Parietal lobe (tissue), 2 donors: ENCODE measurements around the gene TTC21A. TPM values are rescaled to one million over a fixed set of nuclear protein-coding genes. Genes with fewer than 3 reads are reported as not detected.

ENCODE experiments used
- small RNA-seq: library from RNA; depleted of rRNA; stranded (forward); fragments of <200 nt; gene quantifications from one replicate; pipeline ENCODE3, GENCODE V24; 2014; ENCODE audit warnings: low replicate concordance
- total RNA-seq: library from RNA; depleted of rRNA; stranded (reverse); fragments of >200 nt; gene quantifications from one replicate; pipeline ENCODE4 v1.2.3, GENCODE V29; 2014

TTC21A gene, protein sequence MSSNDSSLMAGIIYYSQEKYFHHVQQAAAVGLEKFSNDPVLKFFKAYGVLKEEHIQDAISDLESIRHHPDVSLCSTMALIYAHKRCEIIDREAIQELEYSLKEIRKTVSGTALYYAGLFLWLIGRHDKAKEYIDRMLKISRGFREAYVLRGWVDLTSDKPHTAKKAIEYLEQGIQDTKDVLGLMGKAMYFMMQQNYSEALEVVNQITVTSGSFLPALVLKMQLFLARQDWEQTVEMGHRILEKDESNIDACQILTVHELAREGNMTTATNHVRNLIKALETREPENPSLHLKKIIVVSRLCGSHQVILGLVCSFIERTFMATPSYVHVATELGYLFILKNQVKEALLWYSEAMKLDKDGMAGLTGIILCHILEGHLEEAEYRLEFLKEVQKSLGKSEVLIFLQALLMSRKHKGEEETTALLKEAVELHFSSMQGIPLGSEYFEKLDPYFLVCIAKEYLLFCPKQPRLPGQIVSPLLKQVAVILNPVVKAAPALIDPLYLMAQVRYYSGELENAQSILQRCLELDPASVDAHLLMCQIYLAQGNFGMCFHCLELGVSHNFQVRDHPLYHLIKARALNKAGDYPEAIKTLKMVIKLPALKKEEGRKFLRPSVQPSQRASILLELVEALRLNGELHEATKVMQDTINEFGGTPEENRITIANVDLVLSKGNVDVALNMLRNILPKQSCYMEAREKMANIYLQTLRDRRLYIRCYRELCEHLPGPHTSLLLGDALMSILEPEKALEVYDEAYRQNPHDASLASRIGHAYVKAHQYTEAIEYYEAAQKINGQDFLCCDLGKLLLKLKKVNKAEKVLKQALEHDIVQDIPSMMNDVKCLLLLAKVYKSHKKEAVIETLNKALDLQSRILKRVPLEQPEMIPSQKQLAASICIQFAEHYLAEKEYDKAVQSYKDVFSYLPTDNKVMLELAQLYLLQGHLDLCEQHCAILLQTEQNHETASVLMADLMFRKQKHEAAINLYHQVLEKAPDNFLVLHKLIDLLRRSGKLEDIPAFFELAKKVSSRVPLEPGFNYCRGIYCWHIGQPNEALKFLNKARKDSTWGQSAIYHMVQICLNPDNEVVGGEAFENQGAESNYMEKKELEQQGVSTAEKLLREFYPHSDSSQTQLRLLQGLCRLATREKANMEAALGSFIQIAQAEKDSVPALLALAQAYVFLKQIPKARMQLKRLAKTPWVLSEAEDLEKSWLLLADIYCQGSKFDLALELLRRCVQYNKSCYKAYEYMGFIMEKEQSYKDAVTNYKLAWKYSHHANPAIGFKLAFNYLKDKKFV (N-terminal part only)
- total RNA-seq: 12.8 TPM

DNA sequence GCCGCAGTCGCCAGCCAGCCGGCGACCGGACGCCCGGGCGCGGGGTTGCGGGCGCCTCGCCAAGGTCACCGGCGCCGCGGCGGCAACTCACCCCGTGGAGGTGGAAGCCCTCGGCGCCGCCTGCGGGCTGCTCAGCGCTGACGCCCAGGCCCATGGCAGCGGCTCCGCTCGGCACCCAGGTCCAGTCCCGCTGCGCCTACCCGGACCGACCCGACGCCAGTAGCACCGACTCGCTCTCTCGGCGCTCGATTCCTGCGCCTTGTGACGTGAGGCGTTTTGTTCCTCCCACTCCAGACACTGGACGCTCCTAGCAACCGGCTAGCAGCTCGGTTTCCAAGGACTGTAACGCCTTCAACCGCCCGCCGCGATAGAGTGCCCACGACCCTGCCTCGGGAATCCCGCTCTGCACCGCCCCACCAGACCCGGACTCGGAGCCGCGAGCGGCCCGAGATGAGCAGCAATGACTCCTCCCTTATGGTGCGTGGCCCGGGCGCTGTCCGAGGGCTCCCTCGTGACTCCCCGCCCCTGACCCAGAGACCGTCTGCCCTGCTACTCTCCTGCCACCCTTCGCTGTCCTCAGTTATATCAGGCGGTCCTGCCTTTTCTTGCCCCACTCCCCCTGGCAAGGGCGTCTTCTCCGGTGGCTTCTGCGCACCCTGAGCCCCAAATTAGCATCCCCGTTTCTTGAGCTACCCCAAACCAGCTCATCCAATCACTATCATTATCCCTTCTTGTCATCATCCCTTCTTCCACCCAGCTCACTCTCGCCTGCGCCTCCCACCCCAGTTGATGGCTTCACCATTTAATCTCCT is at the start of gene TTC21A, which contains the start of gene GORASP1:
Gene TTC21A, plus strand, starts transcription at position 293 of the 812 bp plus-strand sequence. Its CDS starts 158 bp downstream, at position 451.
Gene GORASP1, minus strand, starts transcription at position 240 of the 812 bp plus-strand sequence. Its CDS starts 86 bp downstream, at position 154.

Small RNAs within 50 kb of the gene (small RNA-seq; reads per million reads assigned to genes)
- not detected for gene RF00017

Other genes with a start within 250 kb of the TTC21A start
- gene SCN11A, start 55.7 kb upstream of the TTC21A start, total RNA-seq: 0.63 TPM
- gene WDR48, start 55.7 kb upstream of the TTC21A start, total RNA-seq: 87.3 TPM
- gene GORASP1, start 53 bp upstream of the TTC21A start, total RNA-seq: 48.8 TPM
- gene CSRNP1, start 45.9 kb downstream of the TTC21A start, total RNA-seq: 4.1 TPM
- not detected for gene XIRP1, start 84.9 kb downstream of the TTC21A start, total RNA-seq
- 11.6 TPM for gene CX3CR1, start 172.4 kb downstream of the TTC21A start, total RNA-seq
- gene CCR8, start 222.0 kb downstream of the TTC21A start, total RNA-seq: not detected